ENCODE measurements around the gene CLIP1.

DNA sequence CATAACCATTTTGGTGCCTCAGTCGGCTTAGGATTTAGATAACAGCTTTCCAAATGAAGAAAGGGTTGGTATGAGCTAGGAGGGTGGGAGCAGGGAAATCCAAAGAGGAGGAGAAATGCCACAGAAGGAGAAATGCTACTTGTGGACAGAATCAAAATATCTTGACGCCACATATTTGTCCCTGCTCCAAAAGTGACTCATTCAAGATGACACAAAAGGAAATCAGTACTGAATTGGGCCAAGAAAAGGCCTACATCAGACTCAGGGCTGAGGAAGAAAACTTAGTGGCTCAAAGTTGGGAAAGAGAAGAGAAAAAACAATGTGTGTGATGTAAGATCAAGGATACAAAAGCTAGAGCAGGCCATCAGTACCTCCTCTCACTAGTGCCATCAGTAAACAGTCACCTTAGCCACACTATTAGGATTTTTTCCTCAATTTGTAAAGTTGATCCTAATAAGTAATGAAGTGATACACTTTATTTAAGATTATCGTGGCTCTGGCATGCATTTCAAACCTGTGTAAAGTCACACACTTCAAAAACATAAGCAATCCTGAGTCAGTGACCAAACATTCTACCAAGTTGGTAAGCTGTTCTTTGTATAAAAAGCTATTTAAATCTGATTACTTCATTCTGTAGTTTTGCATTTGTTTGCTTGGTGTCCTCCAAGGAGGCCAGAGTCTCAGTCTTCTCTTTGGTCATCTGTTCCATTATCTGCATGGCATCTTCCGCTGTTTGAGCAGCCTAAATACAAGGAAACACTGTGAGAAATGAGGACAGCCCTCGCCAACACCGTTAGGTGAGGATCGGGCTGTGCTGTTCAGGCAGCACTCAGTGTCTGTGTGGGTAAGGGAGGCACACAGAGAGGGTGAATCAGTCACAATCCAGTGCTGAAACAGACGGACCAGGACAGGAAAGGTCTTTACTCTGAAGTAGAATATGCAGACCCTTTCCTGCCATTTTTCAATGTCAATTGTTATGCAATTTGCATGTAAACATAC is 103.6 kb downstream of the CLIP1 start:
- TF ChIP-seq, protein P1, sequence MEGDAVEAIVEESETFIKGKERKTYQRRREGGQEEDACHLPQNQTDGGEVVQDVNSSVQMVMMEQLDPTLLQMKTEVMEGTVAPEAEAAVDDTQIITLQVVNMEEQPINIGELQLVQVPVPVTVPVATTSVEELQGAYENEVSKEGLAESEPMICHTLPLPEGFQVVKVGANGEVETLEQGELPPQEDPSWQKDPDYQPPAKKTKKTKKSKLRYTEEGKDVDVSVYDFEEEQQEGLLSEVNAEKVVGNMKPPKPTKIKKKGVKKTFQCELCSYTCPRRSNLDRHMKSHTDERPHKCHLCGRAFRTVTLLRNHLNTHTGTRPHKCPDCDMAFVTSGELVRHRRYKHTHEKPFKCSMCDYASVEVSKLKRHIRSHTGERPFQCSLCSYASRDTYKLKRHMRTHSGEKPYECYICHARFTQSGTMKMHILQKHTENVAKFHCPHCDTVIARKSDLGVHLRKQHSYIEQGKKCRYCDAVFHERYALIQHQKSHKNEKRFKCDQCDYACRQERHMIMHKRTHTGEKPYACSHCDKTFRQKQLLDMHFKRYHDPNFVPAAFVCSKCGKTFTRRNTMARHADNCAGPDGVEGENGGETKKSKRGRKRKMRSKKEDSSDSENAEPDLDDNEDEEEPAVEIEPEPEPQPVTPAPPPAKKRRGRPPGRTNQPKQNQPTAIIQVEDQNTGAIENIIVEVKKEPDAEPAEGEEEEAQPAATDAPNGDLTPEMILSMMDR (IDR thresholded peaks at IDR 0.05; ENCODE audit: low read depth, low read length), result no peak
- no peak for TF ChIP-seq MYC (IDR thresholded peaks at IDR 0.05; ENCODE audit: low read depth, low read length)
